ACC112 (cell line): ENCODE results near the gene S100A10.

Experiments
- H2AFZ ChIP-seq: fragments of 200-600 bp; sonication (generic); one replicate; pipeline ENCODE4 v1.6.0; 2017; ENCODE audit warnings: antibody characterized with exemption, low read length; ENCODE audit not compliant: unreplicated experiment
- H3K27ac ChIP-seq: fragments of 200-600 bp; sonication (generic); 2 replicates; pipeline ENCODE4 v1.5.1; 2014; ENCODE audit warnings: low read depth, mild to moderate bottlenecking, antibody characterized with exemption, low read length, moderate library complexity
- H3K27me3 ChIP-seq: fragments of 200-600 bp; sonication (generic); 2 replicates; pipeline ENCODE4 v1.6.1; 2014; ENCODE audit warnings: mild to moderate bottlenecking, antibody characterized with exemption, low read length, moderate library complexity, mixed read lengths; ENCODE audit not compliant: insufficient read depth
- H3K36me3 ChIP-seq: fragments of 200-600 bp; sonication (generic); 2 replicates; pipeline ENCODE4 v1.6.1; 2016; ENCODE audit warnings: mild to moderate bottlenecking, antibody characterized with exemption, low read length, moderate library complexity, mixed read lengths; ENCODE audit not compliant: insufficient read depth
- H3K4me1 ChIP-seq: fragments of 200-600 bp; sonication (generic); one replicate; pipeline ENCODE4 v1.6.1; 2016; ENCODE audit warnings: low read length, mixed read lengths; ENCODE audit not compliant: insufficient read depth, unreplicated experiment, control insufficient read depth
- H3K4me3 ChIP-seq: fragments of 200-600 bp; sonication (generic); 2 replicates; pipeline ENCODE4 v1.5.1; 2014; ENCODE audit warnings: mild to moderate bottlenecking, low read depth, low read length
- H3K79me2 ChIP-seq: fragments of 200-600 bp; sonication (generic); one replicate; pipeline ENCODE4 v1.6.0; 2016; ENCODE audit warnings: low read length; ENCODE audit not compliant: control insufficient read depth, unreplicated experiment, insufficient read depth

Gene S100A10

DNA sequence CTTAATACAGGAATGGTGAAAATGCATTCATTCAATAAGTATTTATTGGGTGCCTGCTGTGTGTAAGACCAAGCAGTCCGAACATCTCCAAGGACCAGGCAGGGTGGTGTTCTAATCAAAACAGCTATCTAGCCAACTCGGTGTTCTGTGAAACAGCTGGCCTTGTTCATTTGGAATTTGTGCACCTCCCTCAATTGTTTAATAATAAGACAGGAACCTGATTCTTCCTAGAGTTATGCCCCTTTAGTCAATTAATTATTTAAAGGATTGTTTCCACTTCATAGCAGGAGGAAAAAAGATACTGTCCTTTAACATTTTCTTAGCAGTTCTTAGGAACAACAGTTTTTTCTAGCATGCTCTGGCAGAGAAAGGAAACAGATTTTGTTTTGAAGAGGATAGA lies 30.4 kb downstream of the S100A10 start:
- no peaks in the 10 kb centered on the region for H3K79me2 ChIP-seq
- no peaks in the 10 kb centered on the region for H3K27me3 ChIP-seq
- no peaks in the 10 kb centered on the region for H3K36me3 ChIP-seq
- H3K4me1 ChIP-seq: peaks cover 10% of the 10 kb centered on the region
- no peak overlapping the region for H3K27ac ChIP-seq
- no peak overlapping the region for H2AFZ ChIP-seq
- H3K4me3 ChIP-seq: no peak overlapping the region

DNA sequence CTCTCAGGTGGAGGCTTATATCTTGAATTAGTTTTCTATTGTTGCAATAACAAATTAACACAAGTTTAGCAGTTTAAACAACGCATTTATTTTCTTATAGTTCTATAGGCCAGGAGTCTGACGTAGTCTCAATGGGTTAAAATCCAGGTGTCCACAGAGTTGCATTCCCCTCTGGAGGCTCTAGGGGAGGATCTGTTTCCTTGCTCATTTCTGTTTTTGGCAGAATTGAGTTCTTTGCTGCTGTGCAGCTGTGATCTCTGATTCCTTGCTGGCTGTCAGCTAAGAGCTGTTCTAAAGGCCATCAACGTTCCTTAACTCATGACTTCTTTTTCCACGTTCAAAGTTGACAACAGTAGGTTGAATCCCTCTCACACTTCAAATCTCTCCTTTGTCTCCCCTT lies 31.8 kb downstream of the S100A10 start:
- no peaks in the 10 kb centered on the region for H3K27me3 ChIP-seq
- H2AFZ ChIP-seq: no peak overlapping the region

DNA sequence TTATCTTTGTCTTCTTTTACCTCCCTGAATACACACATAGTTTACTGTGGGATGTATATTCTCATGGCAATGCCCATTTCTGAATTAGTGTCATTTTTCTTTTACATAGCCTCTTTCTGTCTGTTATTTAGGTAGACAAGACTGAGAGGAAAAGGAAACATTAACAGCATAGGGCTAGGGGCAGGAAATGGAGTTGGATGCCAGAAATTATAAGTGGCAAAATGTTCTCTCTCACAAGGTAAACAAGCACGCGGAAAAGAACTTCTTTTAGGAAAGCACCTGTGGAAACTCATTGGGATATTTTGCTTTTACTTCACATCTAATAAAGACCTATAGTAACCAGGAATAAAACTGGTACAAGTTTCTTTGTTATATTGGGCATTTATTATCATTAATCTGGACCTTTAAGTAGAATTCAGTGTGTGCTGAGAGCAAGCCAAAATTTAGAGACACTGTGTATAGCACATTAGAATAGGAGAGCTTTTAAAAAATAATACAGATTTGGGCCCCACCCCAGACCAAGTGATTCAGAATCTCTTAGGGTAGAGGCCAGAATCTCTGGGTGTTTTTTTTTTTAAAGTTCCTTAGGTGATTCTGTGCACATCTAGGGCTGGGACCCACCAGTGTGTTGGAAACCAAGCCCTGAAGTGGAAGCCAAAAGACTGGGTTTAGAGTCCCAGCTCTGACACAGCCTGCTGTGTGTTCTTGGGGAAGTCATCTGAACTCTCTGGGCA lies 32.7 kb downstream of the S100A10 start:
- Histone ChIP-seq H3K36me3 (no peaks in the 10 kb centered on the region), H3K27me3 (no peaks in the 10 kb centered on the region), H3K4me3 (no peak overlapping the region), H3K4me1 (peaks cover 9% of the 10 kb centered on the region), H3K27ac (no peak overlapping the region), H2AFZ (no peak overlapping the region), H3K79me2 (no peaks in the 10 kb centered on the region)

More for the DNA sequence above, 31.8 kb downstream of the S100A10 start:
- H3K36me3 ChIP-seq: no peaks in the 10 kb centered on the region
- H3K4me1 ChIP-seq: peaks cover 9% of the 10 kb centered on the region
- no peaks in the 10 kb centered on the region for H3K79me2 ChIP-seq
- no peak overlapping the region for H3K4me3 ChIP-seq
- no peak overlapping the region for H3K27ac ChIP-seq

DNA sequence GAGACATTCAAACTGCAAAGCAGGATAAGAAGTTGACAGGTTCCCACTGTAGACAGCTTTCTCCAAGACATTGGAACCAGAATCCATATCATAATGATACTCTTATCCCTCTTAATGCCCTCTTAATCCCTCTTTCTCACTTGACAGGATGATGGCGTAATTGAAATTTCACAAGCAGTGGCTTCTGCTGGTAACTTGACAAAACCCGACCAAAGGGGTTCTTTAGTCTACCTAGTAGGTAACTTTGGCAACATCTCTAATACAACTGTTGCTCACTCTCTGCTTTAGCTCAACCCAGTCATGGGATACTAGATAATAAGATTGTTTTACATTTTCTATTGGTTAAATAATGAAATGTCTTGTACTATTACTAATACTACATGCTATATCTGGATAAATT lies 34.7 kb downstream of the S100A10 start:
- no peaks in the 10 kb centered on the region for H3K36me3 ChIP-seq
- H3K27me3 ChIP-seq: no peaks in the 10 kb centered on the region
- no peaks in the 10 kb centered on the region for H3K79me2 ChIP-seq
- H3K27ac ChIP-seq: no peak overlapping the region
- no peak overlapping the region for H3K4me3 ChIP-seq
- H3K4me1 ChIP-seq: peaks cover 9% of the 10 kb centered on the region
- no peak overlapping the region for H2AFZ ChIP-seq

- H2AFZ ChIP-seq: peak overlapping the region; percentile 0
- H3K27me3 ChIP-seq: no peaks in the 10 kb centered on the region
- peaks cover 9% of the 10 kb centered on the region for H3K4me1 ChIP-seq
Measured at GRCh38 chr1:151956957-151957497, 36.6 kb downstream of the S100A10 start.

DNA sequence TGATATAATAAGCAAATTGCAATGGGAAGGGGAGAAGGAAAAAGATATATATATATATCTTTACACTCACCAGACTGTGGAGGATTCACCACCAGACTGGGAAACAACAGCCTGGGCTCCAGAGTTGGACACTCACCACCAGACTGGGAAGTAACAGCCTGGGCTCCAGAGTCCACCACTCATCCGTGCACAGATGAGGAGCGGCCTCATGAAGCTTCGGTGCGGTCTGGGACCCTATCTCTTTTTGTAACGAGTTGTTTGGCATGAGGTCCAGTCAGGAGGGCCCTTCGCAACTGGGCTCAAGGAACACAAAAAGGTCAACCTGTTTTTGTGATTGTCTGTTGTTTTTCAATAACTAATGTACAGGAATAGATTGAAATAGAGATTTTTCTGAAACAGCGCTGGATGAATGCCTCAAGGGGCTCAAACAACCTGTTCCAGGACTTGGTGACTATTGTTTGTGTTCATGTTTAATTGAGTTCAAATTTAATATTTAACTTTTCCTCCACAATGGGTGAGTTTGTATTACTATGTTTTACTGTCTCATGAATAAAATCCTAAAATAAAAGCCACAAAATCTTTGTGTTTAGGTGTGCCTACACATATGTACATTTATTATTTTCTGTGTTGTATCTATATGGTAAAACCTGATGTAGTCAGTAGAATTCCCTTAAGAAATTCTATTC lies 40.1 kb downstream of the S100A10 start:
- no peaks in the 10 kb centered on the region for H3K36me3 ChIP-seq
- no peaks in the 10 kb centered on the region for H3K4me1 ChIP-seq
- no peak overlapping the region for H3K4me3 ChIP-seq
- H3K79me2 ChIP-seq: no peaks in the 10 kb centered on the region
- H3K27me3 ChIP-seq: no peaks in the 10 kb centered on the region
- no peak overlapping the region for H3K27ac ChIP-seq
- H2AFZ ChIP-seq: no peak overlapping the region

More at GRCh38 chr1:151956957-151957497, 36.6 kb downstream of the S100A10 start:
- H3K36me3 ChIP-seq: no peaks in the 10 kb centered on the region
- H3K27ac ChIP-seq: no peak overlapping the region
- H3K79me2 ChIP-seq: no peaks in the 10 kb centered on the region
- no peak overlapping the region for H3K4me3 ChIP-seq

GRCh38 chr1:151952811-151953210 lies 40.8 kb downstream of the S100A10 start:
- no peak overlapping the region for H3K27ac ChIP-seq
- H3K27me3 ChIP-seq: no peaks in the 10 kb centered on the region
- H3K4me3 ChIP-seq: no peak overlapping the region
- H3K79me2 ChIP-seq: no peaks in the 10 kb centered on the region
- H3K4me1 ChIP-seq: no peaks in the 10 kb centered on the region
- no peaks in the 10 kb centered on the region for H3K36me3 ChIP-seq
- no peak overlapping the region for H2AFZ ChIP-seq

DNA sequence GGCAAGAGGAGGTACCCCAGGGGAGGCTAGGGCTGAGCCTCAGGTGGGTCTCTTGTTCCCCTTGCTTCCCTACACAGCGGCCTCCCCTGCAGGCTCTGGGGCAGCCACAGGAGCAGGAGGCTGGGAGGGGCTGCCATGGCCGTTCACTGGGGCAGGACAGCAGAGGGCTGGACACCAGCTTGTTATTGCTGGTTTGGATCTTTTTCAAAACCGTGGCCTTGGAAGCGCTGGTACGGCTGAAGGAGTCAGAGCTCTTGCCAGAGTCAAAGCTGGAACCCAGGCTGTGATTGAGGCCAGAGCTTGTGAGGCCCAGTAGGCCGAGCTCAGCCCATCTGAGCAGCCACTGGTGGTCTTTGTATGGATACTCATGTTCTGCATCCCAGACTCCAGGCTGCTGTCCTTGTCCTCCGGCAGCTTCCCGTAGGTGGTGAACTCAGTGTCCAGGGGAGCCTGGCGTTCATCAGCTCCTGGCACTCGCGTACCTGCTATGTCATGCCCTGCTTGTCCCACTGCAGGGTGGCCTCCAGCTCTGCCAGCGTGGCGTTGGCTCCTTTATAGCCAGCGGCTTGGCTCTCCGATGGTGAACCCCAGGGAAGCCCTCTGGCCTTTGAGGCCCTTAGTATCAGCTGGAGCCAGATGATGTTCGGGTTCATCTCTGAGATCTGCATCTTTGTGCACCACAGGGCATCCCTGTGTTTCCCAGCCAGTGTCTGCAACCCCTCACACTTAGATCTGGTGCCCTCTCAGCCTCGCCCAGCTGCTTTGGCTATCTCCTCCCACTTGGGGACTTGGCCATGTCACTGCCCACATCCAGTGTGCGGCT lies 44.1 kb downstream of the S100A10 start:
- no peak overlapping the region for H3K27ac ChIP-seq
- H3K27me3 ChIP-seq: no peaks in the 10 kb centered on the region
- H3K4me1 ChIP-seq: peaks cover 26% of the 10 kb centered on the region
- no peaks in the 10 kb centered on the region for H3K79me2 ChIP-seq
- H3K4me3 ChIP-seq: no peak overlapping the region
- H3K36me3 ChIP-seq: no peaks in the 10 kb centered on the region
- H2AFZ ChIP-seq: no peak overlapping the region

GRCh38 chr1:151948506-151948905 lies 45.2 kb downstream of the S100A10 start:
- Histone ChIP-seq H3K79me2 (no peaks in the 10 kb centered on the region), H3K4me1 (peaks cover 30% of the 10 kb centered on the region), H3K4me3 (no peak overlapping the region), H2AFZ (no peak overlapping the region), H3K36me3 (no peaks in the 10 kb centered on the region), H3K27ac (no peak overlapping the region), H3K27me3 (no peaks in the 10 kb centered on the region)

- Histone ChIP-seq H3K4me3 (no peak overlapping the region), H2AFZ (peak overlapping the region; percentile 14), H3K4me1 (peaks cover 30% of the 10 kb centered on the region), H3K27me3 (no peaks in the 10 kb centered on the region), H3K36me3 (no peaks in the 10 kb centered on the region), H3K27ac (peak overlapping the region; percentile 93), H3K79me2 (no peaks in the 10 kb centered on the region)
Measured at GRCh38 chr1:151947140-151947539, 46.5 kb downstream of the S100A10 start.
